GM19467 (cell line): ENCODE results near the gene NAGA.
"Not testable (repeated sequence)": the region's sequence is repeated elsewhere in the genome, so short reads cannot be mapped to it uniquely, and the experiment has no call there.

Source experiments
- ATAC-seq: cut with Tn5 transposase; IDR thresholded peaks from one replicate; pipeline ENCODE4 v1.9.1; 2021; ENCODE audit warnings: mild to moderate bottlenecking, moderate library complexity; ENCODE audit not compliant: unreplicated experiment

NAGA gene

GRCh38 chr22:42076764-42077485, 6.3 kb upstream of the NAGA start:
- ATAC-seq = no peak

- ATAC-seq = no peak
These were observed 4.4 kb upstream of the NAGA start for GRCh38 chr22:42074846-42075676.

GRCh38 chr22:42074132-42074811, 3.7 kb upstream of the NAGA start, which contains the start of gene PHETA2:
Gene PHETA2, plus strand, starts transcription at chr22:42074248. Its CDS starts 3,046 bp downstream, at chr22:42077294.
- ATAC-seq = no peak

GRCh38 chr22:42073621-42074041, 3.0 kb upstream of the NAGA start:
- ATAC-seq = no peak

GRCh38 chr22:42072606-42073330, 2.2 kb upstream of the NAGA start:
- ATAC-seq = no peak

GRCh38 chr22:42071508-42071907, 896 bp upstream of the NAGA start:
- not testable (repeated sequence) for ATAC-seq

GRCh38 chr22:42069801-42070516, 653 bp downstream of the NAGA start:
- peak; percentile 9 for ATAC-seq

GRCh38 chr22:42068291-42068690, 2.3 kb downstream of the NAGA start:
- ATAC-seq = no peak

GRCh38 chr22:42067671-42068251, 2.9 kb downstream of the NAGA start:
- no peak for ATAC-seq

GRCh38 chr22:42066937-42067336, 3.7 kb downstream of the NAGA start:
- ATAC-seq = no peak

GRCh38 chr22:42066126-42066761, 4.4 kb downstream of the NAGA start:
- ATAC-seq = no peak

- no peak for ATAC-seq
These were observed 5.0 kb downstream of the NAGA start for GRCh38 chr22:42065438-42066125.

GRCh38 chr22:42064629-42065028, 6.0 kb downstream of the NAGA start:
- ATAC-seq = no peak

- no peak for ATAC-seq
These were observed 8.0 kb downstream of the NAGA start for GRCh38 chr22:42062506-42063170.

GRCh38 chr22:42061041-42061440, 9.6 kb downstream of the NAGA start:
- ATAC-seq = no peak

GRCh38 chr22:42060489-42060888, 10.1 kb downstream of the NAGA start:
- no peak for ATAC-seq

GRCh38 chr22:42056757-42057511, 13.7 kb downstream of the NAGA start:
- ATAC-seq = no peak
